Measurements from ENCODE around the gene PRKCB.

- no peak for TF ChIP-seq POLR2A (IDR thresholded peaks at IDR 0.05)
- no peak for TF ChIP-seq CTCF (IDR thresholded peaks at IDR 0.05)
These were observed 22.8 kb downstream of the PRKCB start for GRCh38 chr16:23858542-23858941.

Data from testis (tissue), 2 donors.